Bronchial epithelial cell (primary cell): ENCODE data around the gene CILP2. TPM values are rescaled to one million over a fixed set of nuclear protein-coding genes. Genes with fewer than 3 reads are reported as not detected.

Experiments
- DNase-seq: peaks from one replicate; pipeline ENCODE4 v3.0.0-alpha.2; 2010; ENCODE audit warnings: low read depth
- FAIRE-seq: peaks from 2 replicates; lab custom pipeline; 2011; peaks lifted over from hg19 to GRCh38; lab: Jason Lieb, UNC
- H3K27me3 ChIP-seq: 2 replicates; pipeline ENCODE4 v1.5.1; 2011; ENCODE audit warnings: low read length; ENCODE audit not compliant: control insufficient read depth, insufficient read depth
- H3K36me3 ChIP-seq: 2 replicates; pipeline ENCODE4 v1.5.1; 2011; ENCODE audit warnings: low read length; ENCODE audit not compliant: control insufficient read depth, insufficient read depth
- H3K4me3 ChIP-seq: 2 replicates; pipeline ENCODE4 v1.5.1; 2011; ENCODE audit warnings: mild to moderate bottlenecking, low read depth, low read length, control low read depth
- total RNA-seq: library from RNA; depleted of rRNA; stranded (reverse); fragments of >200 nt; gene quantifications from 2 replicates; pipeline ENCODE4 v1.2.1, GENCODE V29; 2014
- TF ChIP-seq, protein P1 (sequence below): IDR thresholded peaks from 2 replicates; pipeline ENCODE4 v1.5.1; 2011; ENCODE audit warnings: mild to moderate bottlenecking, moderate library complexity, low read length, control low read depth, inconsistent platforms; ENCODE audit not compliant: insufficient read depth, severe bottlenecking

CILP2 gene
- total RNA-seq, 1 donor from 2014 or later, result under 0.01 TPM

DNA sequence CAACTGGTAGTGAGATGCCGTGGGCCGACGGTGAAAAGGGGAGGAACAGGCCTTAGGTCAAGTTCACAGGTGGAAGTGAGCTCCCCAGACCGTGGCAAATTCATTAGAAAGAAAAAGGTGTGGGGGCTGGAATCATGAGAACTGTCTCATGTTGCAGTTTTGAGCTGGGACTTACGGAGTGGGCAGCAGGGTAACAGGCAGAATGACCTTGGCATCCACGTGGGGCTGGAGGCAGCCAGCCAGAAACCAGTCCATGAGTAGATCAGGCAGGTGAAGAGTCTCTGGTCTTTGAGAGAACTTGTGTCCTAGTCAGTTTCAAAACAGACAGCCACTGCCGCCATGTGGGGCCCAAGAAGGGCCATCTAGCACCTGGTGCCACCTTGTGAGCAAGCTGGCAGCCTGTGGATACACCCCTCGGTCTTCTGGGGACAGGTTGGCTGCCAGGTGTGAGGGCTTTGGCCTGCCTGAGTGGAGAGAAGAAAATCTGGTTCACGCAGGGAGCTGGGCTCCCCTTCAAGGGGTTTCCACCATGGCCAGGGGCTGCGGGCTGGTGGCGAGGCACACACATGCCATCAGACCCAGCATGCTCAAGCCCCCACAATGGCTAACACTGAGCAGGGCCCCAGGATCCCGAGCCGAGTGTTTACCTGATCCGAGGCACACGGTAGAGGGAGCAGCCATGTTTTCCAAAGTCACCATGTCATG lies 46.6 kb upstream of the CILP2 start:
- TF ChIP-seq, protein P1, sequence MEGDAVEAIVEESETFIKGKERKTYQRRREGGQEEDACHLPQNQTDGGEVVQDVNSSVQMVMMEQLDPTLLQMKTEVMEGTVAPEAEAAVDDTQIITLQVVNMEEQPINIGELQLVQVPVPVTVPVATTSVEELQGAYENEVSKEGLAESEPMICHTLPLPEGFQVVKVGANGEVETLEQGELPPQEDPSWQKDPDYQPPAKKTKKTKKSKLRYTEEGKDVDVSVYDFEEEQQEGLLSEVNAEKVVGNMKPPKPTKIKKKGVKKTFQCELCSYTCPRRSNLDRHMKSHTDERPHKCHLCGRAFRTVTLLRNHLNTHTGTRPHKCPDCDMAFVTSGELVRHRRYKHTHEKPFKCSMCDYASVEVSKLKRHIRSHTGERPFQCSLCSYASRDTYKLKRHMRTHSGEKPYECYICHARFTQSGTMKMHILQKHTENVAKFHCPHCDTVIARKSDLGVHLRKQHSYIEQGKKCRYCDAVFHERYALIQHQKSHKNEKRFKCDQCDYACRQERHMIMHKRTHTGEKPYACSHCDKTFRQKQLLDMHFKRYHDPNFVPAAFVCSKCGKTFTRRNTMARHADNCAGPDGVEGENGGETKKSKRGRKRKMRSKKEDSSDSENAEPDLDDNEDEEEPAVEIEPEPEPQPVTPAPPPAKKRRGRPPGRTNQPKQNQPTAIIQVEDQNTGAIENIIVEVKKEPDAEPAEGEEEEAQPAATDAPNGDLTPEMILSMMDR, result no peak
- peaks cover 40% of the 10 kb centered on the region for H3K36me3 ChIP-seq
- DNase-seq (no peak), FAIRE-seq (no peak)
- H3K27me3 ChIP-seq, result no peaks in the 10 kb centered on the region
- no peak overlapping the region for H3K4me3 ChIP-seq

DNA sequence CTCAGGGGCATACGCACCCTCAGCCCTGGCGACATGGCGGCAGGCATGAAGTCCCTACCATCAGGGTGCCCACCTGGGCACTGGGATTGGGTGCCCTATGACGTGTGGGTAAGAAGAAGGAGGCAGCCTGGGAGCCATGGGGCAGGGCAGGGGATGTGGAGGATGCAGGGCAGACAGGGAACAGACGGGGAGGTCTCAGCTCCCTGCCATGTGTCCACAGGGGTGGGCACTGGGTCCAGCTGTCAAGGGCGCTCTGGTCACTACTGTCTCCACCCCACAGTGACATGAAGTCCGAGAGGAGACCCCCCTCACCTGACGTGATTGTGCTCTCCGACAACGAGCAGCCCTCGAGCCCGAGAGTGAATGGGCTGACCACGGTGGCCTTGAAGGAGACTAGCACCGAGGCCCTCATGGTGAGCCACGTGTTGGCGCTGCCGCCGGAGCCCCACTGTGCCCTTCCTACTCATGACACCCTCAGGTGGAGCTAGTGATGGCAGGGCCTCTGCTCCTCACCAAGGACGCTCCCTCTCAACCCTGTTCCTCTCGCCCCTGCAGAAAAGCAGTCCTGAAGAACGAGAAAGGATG lies 45.9 kb upstream of the CILP2 start:
- FAIRE-seq, result no peak
- TF ChIP-seq, protein P1, result no peak
- no peak for DNase-seq
- Histone ChIP-seq H3K4me3 (no peak overlapping the region), H3K36me3 (peaks cover 43% of the 10 kb centered on the region), H3K27me3 (no peaks in the 10 kb centered on the region)

DNA sequence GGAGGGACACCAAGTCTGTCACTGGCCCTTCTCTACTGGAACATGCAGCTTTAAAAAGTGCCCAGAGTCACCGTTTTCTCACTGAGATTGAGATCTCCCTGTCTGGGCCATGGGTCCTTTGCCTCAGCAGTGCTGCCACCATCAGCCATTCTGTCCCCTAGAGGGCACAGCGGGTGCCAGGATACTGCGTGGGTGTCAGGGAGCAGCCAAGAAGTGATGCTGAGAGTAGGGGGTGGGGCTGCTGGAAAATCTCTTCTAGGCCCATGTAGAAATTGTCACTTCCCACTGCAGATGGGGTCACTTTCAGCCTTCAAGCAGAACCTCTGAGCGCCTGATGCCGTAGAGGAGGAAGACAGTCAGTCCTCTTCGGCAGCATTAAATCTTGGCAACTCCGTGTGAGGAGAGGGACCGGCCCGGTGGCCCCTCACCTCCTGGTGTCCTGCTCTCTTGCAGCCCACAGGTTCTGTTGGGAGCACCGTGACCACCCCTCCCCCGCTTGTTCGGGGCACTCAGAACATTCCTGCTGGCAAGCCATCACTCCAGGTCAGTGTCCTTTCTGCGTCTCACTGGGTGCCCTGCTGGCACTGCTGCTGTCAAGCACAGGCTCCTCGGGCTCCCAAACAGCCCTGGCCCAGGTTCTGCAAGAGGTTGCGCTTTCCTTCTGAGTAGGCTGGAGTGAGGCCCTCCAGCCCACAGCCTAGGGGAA lies 44.1 kb upstream of the CILP2 start:
- no peaks in the 10 kb centered on the region for H3K27me3 ChIP-seq
- no peak overlapping the region for H3K4me3 ChIP-seq
- TF ChIP-seq, protein P1, result no peak
- FAIRE-seq (no peak), DNase-seq (no peak)
- peaks cover 58% of the 10 kb centered on the region for H3K36me3 ChIP-seq

DNA sequence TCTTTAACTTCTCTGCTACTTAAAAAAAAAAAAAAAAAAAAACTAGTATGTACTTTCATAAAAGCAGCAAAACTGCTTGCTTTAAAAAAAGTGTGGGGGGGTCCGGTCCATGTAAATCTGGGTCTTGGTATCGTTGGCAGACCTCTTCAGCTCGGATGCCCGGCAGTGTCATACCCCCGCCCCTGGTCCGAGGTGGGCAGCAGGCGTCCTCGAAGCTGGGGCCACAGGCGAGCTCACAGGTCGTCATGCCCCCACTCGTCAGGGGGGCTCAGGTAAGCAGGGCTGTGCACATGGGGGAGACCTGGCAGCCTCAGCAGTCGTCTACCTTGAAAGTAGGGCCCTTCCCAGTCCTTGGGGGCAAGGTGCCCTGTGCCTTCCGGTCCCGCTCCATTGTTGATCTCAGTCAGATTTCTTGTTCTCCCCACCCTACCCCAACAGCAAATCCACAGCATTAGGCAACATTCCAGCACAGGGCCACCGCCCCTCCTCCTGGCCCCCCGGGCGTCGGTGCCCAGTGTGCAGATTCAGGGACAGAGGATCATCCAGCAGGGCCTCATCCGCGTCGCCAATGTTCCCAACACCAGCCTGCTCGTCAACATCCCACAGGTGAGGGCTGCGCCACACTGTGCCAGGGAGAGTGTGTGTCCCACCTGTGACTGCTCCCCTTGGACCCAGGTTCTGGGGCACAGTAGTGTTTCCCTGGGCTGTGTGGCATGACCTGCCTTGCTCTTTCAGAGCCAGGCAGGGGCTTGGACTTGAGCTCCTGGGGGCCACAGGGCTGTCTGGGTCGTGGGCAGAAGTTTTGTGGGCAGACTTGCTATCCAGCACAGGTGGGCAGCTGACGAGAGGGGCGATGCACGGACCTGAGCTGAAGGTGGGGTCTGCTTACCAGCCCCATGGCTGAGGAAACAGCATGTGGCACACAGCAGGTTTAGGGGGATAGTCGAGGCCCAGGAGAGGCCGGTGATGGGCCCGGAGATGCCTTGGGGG lies 42.2 kb upstream of the CILP2 start:
- FAIRE-seq, result no peak
- Histone ChIP-seq H3K4me3 (no peak overlapping the region), H3K27me3 (no peaks in the 10 kb centered on the region), H3K36me3 (peaks cover 71% of the 10 kb centered on the region)
- TF ChIP-seq, protein P1, result no peak
- no peak for DNase-seq

DNA sequence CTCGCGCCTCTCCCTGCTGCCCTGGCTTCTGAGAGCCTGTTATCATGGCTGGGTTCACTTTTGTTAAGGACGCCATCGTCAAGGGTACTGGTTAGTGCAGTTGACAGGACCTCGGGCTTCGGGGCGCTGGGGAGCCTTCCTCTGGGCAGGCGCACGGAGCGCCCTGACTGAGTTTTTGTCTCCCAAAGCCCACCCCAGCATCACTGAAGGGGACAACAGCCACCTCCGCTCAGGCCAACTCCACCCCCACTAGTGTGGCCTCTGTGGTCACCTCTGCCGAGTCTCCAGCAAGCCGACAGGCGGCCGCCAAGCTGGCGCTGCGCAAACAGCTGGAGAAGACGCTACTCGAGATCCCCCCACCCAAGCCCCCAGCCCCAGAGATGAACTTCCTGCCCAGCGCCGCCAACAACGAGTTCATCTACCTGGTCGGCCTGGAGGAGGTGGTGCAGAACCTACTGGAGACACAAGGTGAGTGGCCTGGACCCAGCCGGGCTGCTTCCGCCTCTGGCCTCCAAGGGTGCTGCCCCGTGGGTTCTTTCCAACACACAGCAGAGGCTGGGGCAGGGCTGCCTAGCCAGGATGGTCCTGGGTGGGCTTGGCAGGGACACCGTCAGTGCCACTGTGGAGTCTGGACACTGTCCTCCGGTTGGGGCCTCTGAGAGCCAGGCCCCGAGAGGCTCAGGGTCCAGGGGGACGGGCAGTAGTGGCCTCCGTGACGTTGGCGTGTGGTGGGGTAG lies 39.6 kb upstream of the CILP2 start:
- Histone ChIP-seq H3K36me3 (peaks cover 70% of the 10 kb centered on the region), H3K4me3 (no peak overlapping the region), H3K27me3 (no peaks in the 10 kb centered on the region)
- DNase-seq, result no peak
- TF ChIP-seq, protein P1, result no peak
- no peak for FAIRE-seq
